K562 (cell line): ENCODE results near the gene HEATR3. TPM values are rescaled to one million over a fixed set of nuclear protein-coding genes. Genes with fewer than 3 reads are reported as not detected.

Source experiments
- ATAC-seq: fragments of 200-7000 bp; cut with Tn5 transposase; 3 replicates; pipeline ENCODE4 v1.9.1; 2020; ENCODE audit warnings: moderate library complexity
- BruUV-seq: library from RNA; stranded (reverse); fragments of 400-500 nt; replicated peaks from 2 replicates; lab custom pipeline; 2021; lab: Mats Ljungman, UMichigan
- CTCF ChIA-PET: fragments of 300-600 bp; formaldehyde crosslinking; extraction: SDS; loops from one replicate; lab custom pipeline; 2021; ENCODE audit warnings: low intra/inter-chr PET ratio; lab: Yijun Ruan, JAX
- POLR2A ChIA-PET: fragments of 300-600, 350-650 bp; sonication (Branson Sonifier 250); formaldehyde crosslinking; extraction: SDS; loops from one replicate; lab custom pipeline; 2021; ENCODE audit warnings: antibody characterized with exemption, inconsistent platforms; lab: Yijun Ruan, JAX
- DNase-seq, 4 experiments: peaks; one replicate each; pipeline versions ENCODE4 v3.0.0 to v3.0.0-alpha.2; 2011 to 2018; ENCODE audit warnings: low spot score in 3 of 4, mixed read lengths in 3 of 4; ENCODE audit errors: extremely low read depth in 1 of 4
- FAIRE-seq: peaks from 2 replicates; lab custom pipeline; 2011; peaks lifted over from hg19 to GRCh38; lab: Jason Lieb, UNC
- H2AFZ ChIP-seq: 2 replicates; pipeline ENCODE4 v1.6.0; 2011; ENCODE audit warnings: low read depth, low read length, control low read depth, inconsistent platforms
- H3K27ac ChIP-seq: fragments of 200-600 bp; 3 replicates; pipeline ENCODE4 v1.8.0; 2011; ENCODE audit warnings: low read depth, mild to moderate bottlenecking, control low read depth, inconsistent platforms, low read length, moderate library complexity, mixed read lengths; ENCODE audit errors: extremely low read depth
- H3K27me3 ChIP-seq, 2 experiments: fragments of 300-600 bp in 1 of 2; 2 replicates in 1 of 2; 3 replicates in 1 of 2; pipeline versions ENCODE4 v1.6.0 to v1.8.0; 2011; ENCODE audit warnings: inconsistent platforms in 2 of 2, low read length in 2 of 2, mild to moderate bottlenecking in 1 of 2, mixed read lengths in 1 of 2, moderate library complexity in 1 of 2; ENCODE audit not compliant: control insufficient read depth in 2 of 2, insufficient read depth in 2 of 2
- H3K36me3 ChIP-seq: fragments of 300-600 bp; 3 replicates; pipeline ENCODE4 v1.8.0; 2011; ENCODE audit warnings: mild to moderate bottlenecking, low read length, inconsistent platforms; ENCODE audit not compliant: control insufficient read depth, insufficient read depth
- H3K4me1 ChIP-seq, 2 experiments: fragments of 200-600 bp in 1 of 2; replicated peaks in 1 of 2; 2 replicates in 1 of 2; 3 replicates in 1 of 2; pipeline versions ENCODE4 v1.5.1 to v1.8.0; 2011; ENCODE audit warnings: inconsistent platforms in 2 of 2, low read length in 2 of 2, mild to moderate bottlenecking in 1 of 2, mixed read lengths in 1 of 2, moderate library complexity in 1 of 2; ENCODE audit not compliant: control insufficient read depth in 2 of 2, insufficient read depth in 2 of 2
- H3K4me2 ChIP-seq: 2 replicates; pipeline ENCODE4 v1.6.1; 2011; ENCODE audit warnings: low read length, control low read depth, inconsistent platforms, mixed read lengths; ENCODE audit not compliant: insufficient read depth
- H3K4me3 ChIP-seq: fragments of 200-600 bp; sonication (generic), shearing (Covaris generic); 2 replicates; pipeline ENCODE4 v1.5.1; 2016; ENCODE audit warnings: control low read depth, inconsistent platforms
- H3K79me2 ChIP-seq: fragments of 200-600 bp; 3 replicates; pipeline ENCODE4 v1.8.0; 2011; ENCODE audit warnings: low read length, inconsistent platforms; ENCODE audit not compliant: control insufficient read depth, insufficient read depth
- H3K9ac ChIP-seq, 2 experiments: 2 replicates each; pipeline versions ENCODE4 v1.6.0 to v1.6.1; 2011; ENCODE audit warnings: low read depth in 2 of 2, low read length in 2 of 2, control low read depth in 1 of 2, inconsistent platforms in 1 of 2, mild to moderate bottlenecking in 1 of 2, mixed read lengths in 1 of 2; ENCODE audit not compliant: insufficient read depth in 1 of 2
- H3K9me1 ChIP-seq: one replicate; pipeline ENCODE4 v1.6.0; 2011; ENCODE audit warnings: inconsistent platforms, mild to moderate bottlenecking, low read length, moderate library complexity; ENCODE audit not compliant: control insufficient read depth, insufficient read depth
- H3K9me3 ChIP-seq: replicated peaks from 2 replicates; pipeline ENCODE4 v1.5.1; 2011; ENCODE audit warnings: low read depth, low read length, inconsistent platforms; ENCODE audit not compliant: control insufficient read depth, insufficient read depth
- H4K20me1 ChIP-seq: replicated peaks from 2 replicates; pipeline ENCODE4 v1.6.1; 2011; ENCODE audit warnings: low read length, inconsistent platforms, mixed read lengths; ENCODE audit not compliant: control insufficient read depth, insufficient read depth
- CBX8 ChIP-seq: fragments of 200-600 bp; sonication (generic); IDR thresholded peaks from 2 replicates; pipeline ENCODE4 v1.6.1; 2012; ENCODE audit warnings: borderline replicate concordance, mixed run types, low read depth, mild to moderate bottlenecking, moderate library complexity, mixed read lengths, low read length, control low read depth, inconsistent platforms; ENCODE audit not compliant: poor library complexity, severe bottlenecking; ENCODE audit errors: extremely low read depth
- CC2D1A ChIP-seq: fragments of 450-650 bp; IDR thresholded peaks from 2 replicates; pipeline ENCODE4 v1.6.1; 2017; ENCODE audit warnings: mild to moderate bottlenecking
- ETV5 ChIP-seq: sonication (generic); formaldehyde crosslinking; IDR thresholded peaks from 2 replicates; pipeline ENCODE4 v1.4.0; 2020; ENCODE audit warnings: low read depth, mild to moderate bottlenecking, missing genetic modification reagents
- FIP1L1 ChIP-seq: fragments of 200-400 bp; formaldehyde crosslinking; IDR thresholded peaks from 2 replicates; pipeline ENCODE4 v1.6.1; 2018; ENCODE audit warnings: mild to moderate bottlenecking, low read depth, low read length; ENCODE audit not compliant: poor library complexity, severe bottlenecking
- FOXM1 ChIP-seq, 2 experiments: fragments of 450-650 bp in 1 of 2; sonication (generic) in 1 of 2; formaldehyde crosslinking in 1 of 2; IDR thresholded peaks; 2 replicates each; pipeline versions ENCODE4 v1.6.1 to v1.9.0; 2017 to 2022; ENCODE audit warnings: low read depth in 2 of 2, mild to moderate bottlenecking in 2 of 2, missing genetic modification reagents in 1 of 2, moderate library complexity in 1 of 2
- GABPB1 ChIP-seq: sonication (generic); formaldehyde crosslinking; IDR thresholded peaks from 2 replicates; pipeline ENCODE4 v1.8.0; 2022; ENCODE audit warnings: mild to moderate bottlenecking, missing genetic modification reagents
- NONO ChIP-seq, 2 experiments: fragments of 200-400 bp in 1 of 2; fragments of 450-650 bp in 1 of 2; formaldehyde crosslinking in 1 of 2; IDR thresholded peaks; 2 replicates each; pipeline ENCODE4 v1.6.1; 2017; ENCODE audit warnings: low read depth in 2 of 2, mild to moderate bottlenecking in 2 of 2, moderate library complexity in 2 of 2, low read length in 1 of 2
- NR4A1 ChIP-seq, 2 experiments: fragments of 250-450 bp in 1 of 2; fragments of 450-650 bp in 1 of 2; sonication (Bioruptor Pico) in 1 of 2; IDR thresholded peaks; 2 replicates each; pipeline versions ENCODE4 v1.4.0 to v1.6.1; 2016 to 2020; ENCODE audit warnings: mild to moderate bottlenecking in 2 of 2, missing compliant biosample characterization in 1 of 2, missing genetic modification characterization in 1 of 2, moderate library complexity in 1 of 2
- RBM17 ChIP-seq: fragments of 200-400 bp; formaldehyde crosslinking; IDR thresholded peaks from 2 replicates; pipeline ENCODE4 v1.6.1; 2017; ENCODE audit warnings: low read depth, mild to moderate bottlenecking, low read length, borderline replicate concordance
- SIX5 ChIP-seq, 2 experiments: IDR thresholded peaks; 2 replicates each; pipeline ENCODE4 v1.6.1; 2011; ENCODE audit warnings: low read length in 2 of 2, borderline replicate concordance in 1 of 2, low read depth in 1 of 2, mild to moderate bottlenecking in 1 of 2, moderate library complexity in 1 of 2; ENCODE audit not compliant: insufficient read depth in 1 of 2
- SMAD3 ChIP-seq: fragments of 450-650 bp; formaldehyde crosslinking; conservative IDR thresholded peaks from 2 replicates; pipeline ENCODE4 v1.4.0; 2020; ENCODE audit warnings: mild to moderate bottlenecking
- SRSF1 ChIP-seq: fragments of 200-400 bp; formaldehyde crosslinking; IDR thresholded peaks from 2 replicates; pipeline ENCODE4 v1.6.1; 2017; ENCODE audit warnings: mild to moderate bottlenecking, low read depth, low read length, moderate library complexity
- TRIM28 ChIP-seq: fragments of 450-650 bp; IDR thresholded peaks from 2 replicates; pipeline ENCODE4 v1.6.1; 2017
- WGBS: fragments of 100-300 bp; shearing (Covaris generic); methylation state at CpG from one replicate; pipeline ENCODE4 v1.1.6; 2016; ENCODE audit warnings: low coverage, mixed read lengths; ENCODE audit not compliant: insufficient coverage; ENCODE audit errors: missing lambda C conversion rate; 5-methylcytosine and 5-hydroxymethylcytosine counted together
- in situ Hi-C: fragments of 300-500 bp; cut with MboI; formaldehyde crosslinking; loops from 4 replicates; pipeline ENCODE4 v1.15.0; 2018; ENCODE audit warnings: inconsistent platforms, mixed read lengths
- intact Hi-C: fragments of 100-400 bp; cut with micrococcal nuclease; formaldehyde crosslinking; loops from 2 replicates; pipeline ENCODE4 v1.14.2; 2022
- polyA plus RNA-seq, 8 experiments: library from polyadenylated mRNA; depleted of rRNA in 4 of 8; stranded (reverse) in 5 of 8; unstranded in 3 of 8; fragments of >200 nt; fragmentation: Nextera tagmentation in 2 of 8; fragmentation: Illumina TruSeq in 1 of 8; extraction: Ambion mirVana in 2 of 8; extraction: Trizol in 1 of 8; gene quantifications; 2 replicates each; pipeline versions ENCODE4 v1.2.1 to v1.2.3, GENCODE V29; 2011 to 2014; ENCODE audit warnings: inconsistent platforms in 1 of 8, missing spikeins in 1 of 8
- total RNA-seq, 7 experiments: library from RNA; depleted of rRNA in 6 of 7; stranded (reverse); fragments of >200 nt in 6 of 7; fragmentation: Illumina TruSeq in 2 of 7; extraction: Trizol in 2 of 7; gene quantifications; 2 replicates each; pipeline versions ENCODE4 v1.2.1 to v1.2.3, GENCODE V29; 2011 to 2021; ENCODE audit warnings: low replicate concordance in 1 of 7
- TF ChIP-seq, protein P1 (sequence below): fragments of 450-650 bp; formaldehyde crosslinking; IDR thresholded peaks from 2 replicates; pipeline ENCODE4 v1.4.0; 2022; ENCODE audit warnings: mild to moderate bottlenecking, moderate library complexity

The HEATR3 gene
- total and polyA plus RNA-seq, 9 of the 15 experiments (the other 6 are each of a cell fraction or from before 2014, with no cell fraction given) = 1.7 to 30.2 (median 18.8) TPM

DNA sequence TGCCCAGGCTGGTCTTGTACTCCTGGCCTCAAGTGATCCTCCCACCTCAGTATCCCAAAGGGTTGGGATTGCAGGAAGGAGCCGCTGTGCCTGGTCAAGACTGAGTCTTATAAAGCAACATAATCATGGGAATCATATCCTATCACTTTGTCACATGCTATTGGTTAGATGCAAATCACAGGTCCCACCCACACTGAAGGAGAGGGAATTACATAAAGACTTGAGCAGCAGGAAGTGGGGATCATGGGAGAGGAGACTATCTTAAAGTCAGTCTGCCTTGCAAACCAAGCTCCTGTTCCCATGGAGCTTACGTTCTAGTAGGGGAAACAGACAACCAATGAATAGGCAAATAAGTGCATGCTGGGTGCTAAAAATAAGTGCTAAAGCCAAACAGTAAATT is 59.0 kb downstream of the HEATR3 start:
- BruUV-seq = no TSS peak
- no peak for ATAC-seq
- CTCF ChIA-PET = no interaction called here

GRCh38 chr16:50126183-50126582 is 60.4 kb downstream of the HEATR3 start:
- Histone ChIP-seq H3K4me1 (no peaks in the 10 kb centered on the region), H3K9me1 (no peaks in the 10 kb centered on the region), H2AFZ (no peak overlapping the region), H3K27ac (no peak overlapping the region), H3K4me2 (no peak overlapping the region), H3K79me2 (no peaks in the 10 kb centered on the region), H3K9ac (no peak overlapping the region), H3K36me3 (no peaks in the 10 kb centered on the region), H4K20me1 (no peaks in the 10 kb centered on the region), H3K9me3 (no peaks in the 10 kb centered on the region), H3K4me3 (no peak overlapping the region), H3K27me3 (peaks cover 14 to 27% of the 10 kb centered on the region in 2 experiments; a peak in 4 of 5 replicates)
- BruUV-seq = no TSS peak
- WGBS = 16% methylated on average over 4 of the region's 4 CpGs
- in situ Hi-C loops (no loop called here), intact Hi-C loops (no loop called here)
- DNase-seq = no peak
- ChIA-PET POLR2A (no interaction called here), CTCF (no interaction called here)
- ATAC-seq = no peak
- FAIRE-seq = no peak
- no peak for TF ChIP-seq GABPB1 (CRISPR knock-in tag)
- no peak for TF ChIP-seq CBX8
- TF ChIP-seq NR4A1 (CRISPR knock-in tag; IDR thresholded peaks at IDR 0.05) = no peak
- TF ChIP-seq NR4A1 (tag; IDR thresholded peaks at IDR 0.05) = no peak
- TF ChIP-seq SIX5 (IDR thresholded peaks at IDR 0.05; ENCODE audit: borderline replicate concordance in 1 of 2, insufficient read depth in 1 of 2, low read depth in 1 of 2, low read length in 2 of 2) = no peak
- TF ChIP-seq RBM17 = no peak
- no peak for TF ChIP-seq ETV5 (CRISPR knock-in tag)
- TF ChIP-seq CC2D1A = no peak
- TF ChIP-seq SRSF1 = no peak
- TF ChIP-seq FIP1L1 = no peak
- TF ChIP-seq, protein P1, sequence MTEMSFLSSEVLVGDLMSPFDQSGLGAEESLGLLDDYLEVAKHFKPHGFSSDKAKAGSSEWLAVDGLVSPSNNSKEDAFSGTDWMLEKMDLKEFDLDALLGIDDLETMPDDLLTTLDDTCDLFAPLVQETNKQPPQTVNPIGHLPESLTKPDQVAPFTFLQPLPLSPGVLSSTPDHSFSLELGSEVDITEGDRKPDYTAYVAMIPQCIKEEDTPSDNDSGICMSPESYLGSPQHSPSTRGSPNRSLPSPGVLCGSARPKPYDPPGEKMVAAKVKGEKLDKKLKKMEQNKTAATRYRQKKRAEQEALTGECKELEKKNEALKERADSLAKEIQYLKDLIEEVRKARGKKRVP (CRISPR knock-in tag) = no peak
- TF ChIP-seq TRIM28 = no peak
- TF ChIP-seq FOXM1 (IDR thresholded peaks at IDR 0.05; ENCODE audit: low read depth) = no peak
- no peak for TF ChIP-seq FOXM1 (CRISPR knock-in tag; IDR thresholded peaks at IDR 0.05; ENCODE audit: low read depth)
- no peak for TF ChIP-seq NONO (IDR thresholded peaks at IDR 0.05; ENCODE audit: low read depth in 2 of 2, low read length in 1 of 2)

More for the DNA sequence above, 59.0 kb downstream of the HEATR3 start:
- H3K79me2 ChIP-seq = no peaks in the 10 kb centered on the region
- TF ChIP-seq SMAD3 (CRISPR knock-in tag) = no peak
- no peaks in the 10 kb centered on the region for H3K9me3 ChIP-seq
- no peaks in the 10 kb centered on the region for H3K9me1 ChIP-seq
- in situ Hi-C loops = no loop called here
- peaks cover 16 to 30% of the 10 kb centered on the region in 2 experiments; a peak in 4 of 5 replicates for H3K27me3 ChIP-seq
- H3K9ac ChIP-seq = no peak overlapping the region
- H4K20me1 ChIP-seq = no peaks in the 10 kb centered on the region
- WGBS = 8% methylated on average over 2 of the region's 2 CpGs
- H3K4me3 ChIP-seq = no peak overlapping the region
- H3K27ac ChIP-seq = no peak overlapping the region
- FAIRE-seq (no peak), DNase-seq (no peak)
- intact Hi-C loops = no loop called here
- H3K4me1 ChIP-seq = no peaks in the 10 kb centered on the region
- no peak overlapping the region for H3K4me2 ChIP-seq
- H3K36me3 ChIP-seq = no peaks in the 10 kb centered on the region
- POLR2A ChIA-PET = interaction anchor here (1.5 kb wide), 1 partner anchor 12 kb away, joined by 3 read pairs; no protein-coding TSS in a partner anchor
- H2AFZ ChIP-seq = no peak overlapping the region
